Measurements from ENCODE around the gene RNU6-9.

DNA sequence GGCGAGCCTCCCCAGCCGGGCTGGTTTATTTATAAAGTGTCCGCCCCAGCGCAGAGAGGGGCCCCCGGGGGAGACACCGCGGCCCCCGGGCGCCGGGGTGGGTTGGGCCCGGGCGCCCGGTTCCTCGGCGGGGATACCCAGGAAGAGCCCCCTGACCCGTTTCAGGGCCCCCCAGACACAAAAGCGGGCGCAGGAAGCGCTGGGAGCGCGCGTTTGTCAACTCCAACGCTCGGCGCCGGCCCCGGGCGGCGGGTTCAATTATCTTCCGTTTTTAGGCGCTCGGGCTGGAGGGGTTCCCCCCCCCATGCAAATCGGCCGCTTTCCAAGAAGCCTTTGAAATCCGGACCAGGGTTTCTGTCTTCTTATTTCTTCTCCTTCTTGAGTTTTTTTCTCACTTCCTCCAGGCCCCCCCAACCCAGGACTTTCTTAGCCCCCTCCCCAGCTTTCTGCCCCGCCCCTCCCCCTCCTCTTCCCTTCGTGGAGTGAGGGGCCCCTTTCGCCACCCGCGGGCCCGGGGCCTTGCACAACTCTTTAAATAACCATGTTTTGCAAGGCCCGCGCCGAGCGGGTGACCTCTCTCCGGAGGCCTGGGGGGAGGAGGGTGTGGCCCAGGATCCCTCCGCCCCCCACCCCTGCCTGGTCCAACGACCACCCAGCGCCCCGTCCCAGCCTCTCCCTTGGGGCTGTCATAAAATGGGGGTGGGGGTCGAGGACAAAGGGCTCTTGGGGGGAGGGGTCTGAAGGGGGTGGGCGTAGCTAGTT lies 33.5 kb downstream of the RNU6-9 start:
- TF ChIP-seq, protein P1, sequence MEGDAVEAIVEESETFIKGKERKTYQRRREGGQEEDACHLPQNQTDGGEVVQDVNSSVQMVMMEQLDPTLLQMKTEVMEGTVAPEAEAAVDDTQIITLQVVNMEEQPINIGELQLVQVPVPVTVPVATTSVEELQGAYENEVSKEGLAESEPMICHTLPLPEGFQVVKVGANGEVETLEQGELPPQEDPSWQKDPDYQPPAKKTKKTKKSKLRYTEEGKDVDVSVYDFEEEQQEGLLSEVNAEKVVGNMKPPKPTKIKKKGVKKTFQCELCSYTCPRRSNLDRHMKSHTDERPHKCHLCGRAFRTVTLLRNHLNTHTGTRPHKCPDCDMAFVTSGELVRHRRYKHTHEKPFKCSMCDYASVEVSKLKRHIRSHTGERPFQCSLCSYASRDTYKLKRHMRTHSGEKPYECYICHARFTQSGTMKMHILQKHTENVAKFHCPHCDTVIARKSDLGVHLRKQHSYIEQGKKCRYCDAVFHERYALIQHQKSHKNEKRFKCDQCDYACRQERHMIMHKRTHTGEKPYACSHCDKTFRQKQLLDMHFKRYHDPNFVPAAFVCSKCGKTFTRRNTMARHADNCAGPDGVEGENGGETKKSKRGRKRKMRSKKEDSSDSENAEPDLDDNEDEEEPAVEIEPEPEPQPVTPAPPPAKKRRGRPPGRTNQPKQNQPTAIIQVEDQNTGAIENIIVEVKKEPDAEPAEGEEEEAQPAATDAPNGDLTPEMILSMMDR (IDR thresholded peaks at IDR 0.05) = no peak
- no peak for TF ChIP-seq POLR2A (IDR thresholded peaks at IDR 0.05)
